ENCODE data around the gene NMUR1. TPM values are rescaled to one million over a fixed set of nuclear protein-coding genes. Genes with fewer than 3 reads are reported as not detected.

The NMUR1 gene
- total RNA-seq, 1 donor from 2014 or later, result not detected

DNA sequence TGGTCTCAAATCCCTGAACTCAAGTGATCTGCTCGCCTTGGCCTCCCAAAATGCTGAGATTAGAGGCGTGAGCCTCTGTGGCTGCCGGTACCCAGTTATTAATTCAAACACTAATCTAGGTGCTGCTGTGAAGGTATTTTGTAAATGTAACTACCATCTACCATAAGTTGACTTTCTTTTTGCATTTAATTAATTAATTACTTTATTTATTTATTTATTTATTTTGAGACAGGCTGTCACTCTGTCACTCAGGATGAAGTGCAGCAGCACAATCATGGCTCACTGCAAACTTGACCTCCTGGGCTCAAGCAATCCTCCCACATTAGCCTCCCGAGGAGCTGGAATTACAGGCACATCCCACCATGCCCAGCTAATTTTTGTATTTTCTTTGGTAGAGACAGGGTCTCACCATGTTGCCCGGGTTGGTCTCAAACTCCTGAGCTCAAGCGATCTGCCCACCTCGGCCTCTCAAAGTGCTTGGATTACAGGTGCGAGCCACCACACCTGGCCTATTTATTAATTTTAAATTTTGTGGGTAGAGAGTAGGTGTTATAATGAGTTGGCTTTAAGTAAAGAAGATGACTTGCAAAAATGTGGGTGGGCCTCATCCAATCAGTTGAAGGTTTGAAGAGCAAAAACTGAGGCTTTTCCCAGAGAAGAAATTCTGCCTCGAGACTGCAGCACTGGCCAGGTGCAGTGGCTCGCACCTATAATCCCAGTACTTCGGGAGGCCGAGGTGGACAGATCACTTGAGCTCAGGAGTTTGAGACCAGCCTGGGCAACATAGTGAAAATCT, 17.3 kb upstream of the NMUR1 start:
- no peak for DNase-seq (ENCODE audit: low read depth)
- FAIRE-seq, result no peak
- no peaks in the 10 kb centered on the region for H3K79me2 ChIP-seq (ENCODE audit: insufficient read depth, low read length)
- no peak overlapping the region for H3K4me2 ChIP-seq (ENCODE audit: low read length)
- Mint-ChIP-seq H3K27ac (ENCODE audit: unreplicated experiment) (no peak overlapping the region), H3K4me1 (ENCODE audit: low read depth, unreplicated experiment) (peaks cover 13% of the 10 kb centered on the region), H3K4me3 (ENCODE audit: unreplicated experiment) (no peak overlapping the region), H3K27me3 (ENCODE audit: low read depth, unreplicated experiment) (peaks cover 21% of the 10 kb centered on the region), H3K36me3 (ENCODE audit: low read depth, unreplicated experiment) (peaks cover 6% of the 10 kb centered on the region), H3K9me3 (ENCODE audit: unreplicated experiment) (peaks cover 22% of the 10 kb centered on the region)
- no peaks in the 10 kb centered on the region for H3K36me3 ChIP-seq (ENCODE audit: insufficient read depth, low read length)
- TF ChIP-seq, protein P1, sequence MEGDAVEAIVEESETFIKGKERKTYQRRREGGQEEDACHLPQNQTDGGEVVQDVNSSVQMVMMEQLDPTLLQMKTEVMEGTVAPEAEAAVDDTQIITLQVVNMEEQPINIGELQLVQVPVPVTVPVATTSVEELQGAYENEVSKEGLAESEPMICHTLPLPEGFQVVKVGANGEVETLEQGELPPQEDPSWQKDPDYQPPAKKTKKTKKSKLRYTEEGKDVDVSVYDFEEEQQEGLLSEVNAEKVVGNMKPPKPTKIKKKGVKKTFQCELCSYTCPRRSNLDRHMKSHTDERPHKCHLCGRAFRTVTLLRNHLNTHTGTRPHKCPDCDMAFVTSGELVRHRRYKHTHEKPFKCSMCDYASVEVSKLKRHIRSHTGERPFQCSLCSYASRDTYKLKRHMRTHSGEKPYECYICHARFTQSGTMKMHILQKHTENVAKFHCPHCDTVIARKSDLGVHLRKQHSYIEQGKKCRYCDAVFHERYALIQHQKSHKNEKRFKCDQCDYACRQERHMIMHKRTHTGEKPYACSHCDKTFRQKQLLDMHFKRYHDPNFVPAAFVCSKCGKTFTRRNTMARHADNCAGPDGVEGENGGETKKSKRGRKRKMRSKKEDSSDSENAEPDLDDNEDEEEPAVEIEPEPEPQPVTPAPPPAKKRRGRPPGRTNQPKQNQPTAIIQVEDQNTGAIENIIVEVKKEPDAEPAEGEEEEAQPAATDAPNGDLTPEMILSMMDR (IDR thresholded peaks at IDR 0.05; ENCODE audit: insufficient read depth, low read depth, low read length), result no peak
- no peak for TF ChIP-seq EZH2 (IDR thresholded peaks at IDR 0.05; ENCODE audit: insufficient read depth, low read length)
- no peak overlapping the region for H3K9ac ChIP-seq (ENCODE audit: low read length)
- peaks cover 14% of the 10 kb centered on the region for H3K27me3 ChIP-seq (ENCODE audit: insufficient read depth, low read length)
- peaks cover 13% of the 10 kb centered on the region for H3K4me1 ChIP-seq (ENCODE audit: insufficient read depth, low read length)
- H3K9me3 ChIP-seq (ENCODE audit: insufficient read depth, low read depth, low read length), result peaks cover 14% of the 10 kb centered on the region
- peaks cover 4% of the 10 kb centered on the region for H4K20me1 ChIP-seq (ENCODE audit: insufficient read depth, low read length)
- H3K27ac ChIP-seq (ENCODE audit: low read depth, low read length), result no peak overlapping the region
- no peak overlapping the region for H3K4me3 ChIP-seq (ENCODE audit: insufficient read depth, low read depth, low read length)
- H2AFZ ChIP-seq (ENCODE audit: low read depth, low read length), result no peak overlapping the region

- Mint-ChIP-seq H3K36me3 (ENCODE audit: low read depth, unreplicated experiment) (peaks cover 7% of the 10 kb centered on the region), H3K27ac (ENCODE audit: unreplicated experiment) (peak overlapping the region; percentile 10), H3K9me3 (ENCODE audit: unreplicated experiment) (peaks cover 22% of the 10 kb centered on the region), H3K27me3 (ENCODE audit: low read depth, unreplicated experiment) (peaks cover 33% of the 10 kb centered on the region), H3K4me3 (ENCODE audit: unreplicated experiment) (no peak overlapping the region), H3K4me1 (ENCODE audit: low read depth, unreplicated experiment) (peaks cover 13% of the 10 kb centered on the region)
- Histone ChIP-seq H3K9me3 (ENCODE audit: insufficient read depth, low read depth, low read length) (peaks cover 14% of the 10 kb centered on the region), H3K79me2 (ENCODE audit: insufficient read depth, low read length) (no peaks in the 10 kb centered on the region), H3K27ac (ENCODE audit: low read depth, low read length) (no peak overlapping the region), H3K4me2 (ENCODE audit: low read length) (peak overlapping the region; percentile 68), H4K20me1 (ENCODE audit: insufficient read depth, low read length) (peaks cover 4% of the 10 kb centered on the region), H3K9ac (ENCODE audit: low read length) (no peak overlapping the region), H3K4me3 (ENCODE audit: insufficient read depth, low read depth, low read length) (no peak overlapping the region), H3K27me3 (ENCODE audit: insufficient read depth, low read length) (peaks cover 23% of the 10 kb centered on the region), H3K36me3 (ENCODE audit: insufficient read depth, low read length) (no peaks in the 10 kb centered on the region), H2AFZ (ENCODE audit: low read depth, low read length) (no peak overlapping the region), H3K4me1 (ENCODE audit: insufficient read depth, low read length) (peaks cover 13% of the 10 kb centered on the region)
- no peak for DNase-seq (ENCODE audit: low read depth)
- no peak for FAIRE-seq
- TF ChIP-seq EZH2 (IDR thresholded peaks at IDR 0.05; ENCODE audit: insufficient read depth, low read length), result no peak
Measured at GRCh38 chr2:231546014-231546715, 15.9 kb upstream of the NMUR1 start.

GRCh38 chr2:231545105-231545902, 15.1 kb upstream of the NMUR1 start:
- Histone ChIP-seq H3K36me3 (ENCODE audit: insufficient read depth, low read length) (no peaks in the 10 kb centered on the region), H3K4me1 (ENCODE audit: insufficient read depth, low read length) (peaks cover 13% of the 10 kb centered on the region), H3K9me3 (ENCODE audit: insufficient read depth, low read depth, low read length) (peaks cover 13% of the 10 kb centered on the region), H3K27me3 (ENCODE audit: insufficient read depth, low read length) (peaks cover 23% of the 10 kb centered on the region), H3K79me2 (ENCODE audit: insufficient read depth, low read length) (no peaks in the 10 kb centered on the region), H3K9ac (ENCODE audit: low read length) (no peak overlapping the region), H3K4me3 (ENCODE audit: insufficient read depth, low read depth, low read length) (no peak overlapping the region), H2AFZ (ENCODE audit: low read depth, low read length) (no peak overlapping the region), H4K20me1 (ENCODE audit: insufficient read depth, low read length) (peaks cover 4% of the 10 kb centered on the region), H3K4me2 (ENCODE audit: low read length) (peak overlapping the region; percentile 68), H3K27ac (ENCODE audit: low read depth, low read length) (no peak overlapping the region)
- Mint-ChIP-seq H3K27me3 (ENCODE audit: low read depth, unreplicated experiment) (peaks cover 35% of the 10 kb centered on the region), H3K4me1 (ENCODE audit: low read depth, unreplicated experiment) (peaks cover 13% of the 10 kb centered on the region), H3K4me3 (ENCODE audit: unreplicated experiment) (no peak overlapping the region), H3K9me3 (ENCODE audit: unreplicated experiment) (peaks cover 22% of the 10 kb centered on the region), H3K36me3 (ENCODE audit: low read depth, unreplicated experiment) (peaks cover 8% of the 10 kb centered on the region), H3K27ac (ENCODE audit: unreplicated experiment) (peak overlapping the region; percentile 10)
- peak; percentile 83 for DNase-seq (ENCODE audit: low read depth)
- no peak for TF ChIP-seq EZH2 (IDR thresholded peaks at IDR 0.05; ENCODE audit: insufficient read depth, low read length)
- TF ChIP-seq, protein P1 (IDR thresholded peaks at IDR 0.05; ENCODE audit: insufficient read depth, low read depth, low read length), result no peak
- no peak for FAIRE-seq
